Neural progenitor cell (in vitro differentiated cells): ENCODE measurements around the gene APLF. TPM values are rescaled to one million over a fixed set of nuclear protein-coding genes. Genes with fewer than 3 reads are reported as not detected.
"Not testable (repeated sequence)": the region's sequence is repeated elsewhere in the genome, so short reads cannot be mapped to it uniquely, and the experiment has no call there.

ENCODE experiments used
- DNase-seq: peaks from one replicate; pipeline ENCODE4 v3.0.0-alpha.2; 2016; ENCODE audit warnings: low spot score
- H2AFZ ChIP-seq: fragments of 200-600 bp; sonication (generic); replicated peaks from 2 replicates; pipeline ENCODE4 v1.6.1; 2016; ENCODE audit warnings: antibody characterized with exemption
- H3F3A ChIP-seq: fragments of 200-600 bp; sonication (generic); 2 replicates; pipeline ENCODE4 v1.6.1; 2016; ENCODE audit warnings: antibody characterized with exemption, low read depth
- H3K27ac ChIP-seq: fragments of 200-600 bp; sonication (generic); 2 replicates; pipeline ENCODE4 v1.5.1; 2016; ENCODE audit warnings: mild to moderate bottlenecking
- H3K27me3 ChIP-seq: fragments of 200-600 bp; sonication (generic); 2 replicates; pipeline ENCODE4 v1.6.1; 2016; ENCODE audit warnings: mild to moderate bottlenecking, moderate library complexity
- H3K36me3 ChIP-seq: fragments of 200-600 bp; sonication (generic); 2 replicates; pipeline ENCODE4 v1.5.1; 2016
- H3K4me1 ChIP-seq: fragments of 200-600 bp; sonication (generic); 2 replicates; pipeline ENCODE4 v1.6.1; 2016; ENCODE audit warnings: mixed run types
- H3K4me2 ChIP-seq: fragments of 200-600 bp; sonication (generic); 2 replicates; pipeline ENCODE4 v1.6.1; 2016
- H3K4me3 ChIP-seq: fragments of 200-600 bp; sonication (generic); 2 replicates; pipeline ENCODE4 v1.5.1; 2016
- H3K79me2 ChIP-seq: fragments of 200-600 bp; sonication (generic); 2 replicates; pipeline ENCODE4 v1.6.1; 2016; ENCODE audit warnings: low read depth
- H3K9ac ChIP-seq: fragments of 200-600 bp; sonication (generic); 2 replicates; pipeline ENCODE4 v1.6.1; 2016
- H3K9me3 ChIP-seq: fragments of 200-600 bp; sonication (generic); 2 replicates; pipeline ENCODE4 v1.5.1; 2016; ENCODE audit warnings: low read depth
- H4K20me1 ChIP-seq: fragments of 200-600 bp; sonication (generic); 2 replicates; pipeline ENCODE4 v1.6.1; 2016; ENCODE audit warnings: low read depth
- H3K27ac Mint-ChIP-seq: 3 replicates; pipeline ENCODE4 v1.8.0; 2021; ENCODE audit warnings: mixed read lengths
- H3K27me3 Mint-ChIP-seq: 2 replicates; pipeline ENCODE4 v1.8.0; 2022; ENCODE audit warnings: low read depth, mild to moderate bottlenecking, inconsistent platforms, moderate library complexity, mixed read lengths; ENCODE audit not compliant: insufficient read depth
- H3K36me3 Mint-ChIP-seq: 3 replicates; pipeline ENCODE4 v1.8.0; 2021; ENCODE audit warnings: mixed read lengths
- H3K4me1 Mint-ChIP-seq: 3 replicates; pipeline ENCODE4 v1.8.0; 2021; ENCODE audit warnings: mixed read lengths
- H3K4me3 Mint-ChIP-seq: 3 replicates; pipeline ENCODE4 v1.8.0; 2021; ENCODE audit warnings: mild to moderate bottlenecking, moderate library complexity, mixed read lengths
- H3K9me3 Mint-ChIP-seq: 3 replicates; pipeline ENCODE4 v1.8.0; 2020; ENCODE audit warnings: mixed read lengths
- CTCF ChIP-seq: fragments of 200-600 bp; sonication (generic); IDR thresholded peaks from 2 replicates; pipeline ENCODE4 v1.5.1; 2017; ENCODE audit warnings: antibody characterized with exemption, mild to moderate bottlenecking
- EZH2 ChIP-seq: fragments of 200-600 bp; sonication (generic); IDR thresholded peaks from 2 replicates; pipeline ENCODE4 v1.6.1; 2017; ENCODE audit warnings: antibody characterized with exemption, mild to moderate bottlenecking, moderate library complexity
- EZH2phosphoT487 ChIP-seq: fragments of 200-600 bp; sonication (generic); IDR thresholded peaks from 2 replicates; pipeline ENCODE4 v1.6.1; 2017; ENCODE audit warnings: antibody characterized with exemption
- total RNA-seq: library from RNA; depleted of rRNA; stranded (reverse); fragments of >200 nt; gene quantifications from 2 replicates; pipeline ENCODE4 v1.2.3, GENCODE V29; 2015; ENCODE audit warnings: low replicate concordance

The APLF gene
- total RNA-seq, 1 donor from 2014 or later, result 16.9 TPM

- H3K9ac ChIP-seq, result no peak overlapping the region
- H3K4me3 ChIP-seq, result no peak overlapping the region
- no peak overlapping the region for H3K4me2 ChIP-seq
- H3K27me3 ChIP-seq, result no peaks in the 10 kb centered on the region
- DNase-seq, result peak; percentile 48
- H3K36me3 ChIP-seq, result no peaks in the 10 kb centered on the region
- H3K27me3 Mint-ChIP-seq, result no peaks in the 10 kb centered on the region
- peaks cover 3% of the 10 kb centered on the region for H3K9me3 ChIP-seq
- H3K4me1 ChIP-seq, result no peaks in the 10 kb centered on the region
- peaks cover 7% of the 10 kb centered on the region for H3K9me3 Mint-ChIP-seq
- H4K20me1 ChIP-seq, result no peaks in the 10 kb centered on the region
- H3K27ac ChIP-seq, result no peak overlapping the region
- no peaks in the 10 kb centered on the region for H3K36me3 Mint-ChIP-seq
- no peaks in the 10 kb centered on the region for H3K79me2 ChIP-seq
- H3K4me1 Mint-ChIP-seq, result no peaks in the 10 kb centered on the region
- no peak overlapping the region for H3K27ac Mint-ChIP-seq
- TF ChIP-seq EZH2 (no peak), EZH2phosphoT487 (no peak), CTCF (peak; percentile 82)
- no peak overlapping the region for H2AFZ ChIP-seq
- H3K4me3 Mint-ChIP-seq, result no peak overlapping the region
- H3F3A ChIP-seq, result no peaks in the 10 kb centered on the region
These were observed 127.5 kb downstream of the APLF start for GRCh38 chr2:68594674-68595492.

- H3K27me3 Mint-ChIP-seq, H3K36me3 ChIP-seq, H3K9ac ChIP-seq, H3K4me2 ChIP-seq, H4K20me1 ChIP-seq, H3K4me1 Mint-ChIP-seq, H2AFZ ChIP-seq, H3K4me3 Mint-ChIP-seq, H3K27ac Mint-ChIP-seq, H3K4me3 ChIP-seq, H3F3A ChIP-seq, H3K27ac ChIP-seq, H3K79me2 ChIP-seq, H3K4me1 ChIP-seq, H3K9me3 ChIP-seq, H3K36me3 Mint-ChIP-seq, DNase-seq, H3K27me3 ChIP-seq: not testable (repeated sequence)
- peaks cover 12% of the 10 kb centered on the region for H3K9me3 Mint-ChIP-seq
These were observed 128.1 kb downstream of the APLF start for GRCh38 chr2:68595493-68595785.

GRCh38 chr2:68600495-68600894 lies 133.1 kb downstream of the APLF start:
- H3K79me2 ChIP-seq, H3F3A ChIP-seq, H4K20me1 ChIP-seq, H3K36me3 Mint-ChIP-seq, H3K4me1 Mint-ChIP-seq, H3K27me3 ChIP-seq, H3K4me2 ChIP-seq, H3K4me3 Mint-ChIP-seq, H3K4me1 ChIP-seq, H3K4me3 ChIP-seq, H3K27ac Mint-ChIP-seq, H3K27ac ChIP-seq, DNase-seq, H3K9ac ChIP-seq, H3K27me3 Mint-ChIP-seq, H2AFZ ChIP-seq, H3K36me3 ChIP-seq: not testable (repeated sequence)
- H3K9me3 Mint-ChIP-seq, result peaks cover 40% of the 10 kb centered on the region
- peaks cover 14% of the 10 kb centered on the region for H3K9me3 ChIP-seq

GRCh38 chr2:68603059-68603458 lies 135.7 kb downstream of the APLF start:
- Histone ChIP-seq H3K27ac (no peak overlapping the region), H2AFZ (no peak overlapping the region), H3K4me1 (no peaks in the 10 kb centered on the region), H3F3A (no peaks in the 10 kb centered on the region), H3K4me2 (no peak overlapping the region), H4K20me1 (no peaks in the 10 kb centered on the region), H3K36me3 (no peaks in the 10 kb centered on the region), H3K27me3 (no peaks in the 10 kb centered on the region), H3K9me3 (peaks cover 14% of the 10 kb centered on the region), H3K9ac (no peak overlapping the region), H3K79me2 (no peaks in the 10 kb centered on the region), H3K4me3 (no peak overlapping the region)
- peaks cover 40% of the 10 kb centered on the region for H3K9me3 Mint-ChIP-seq
- no peaks in the 10 kb centered on the region for H3K4me1 Mint-ChIP-seq
- H3K36me3 Mint-ChIP-seq, result no peaks in the 10 kb centered on the region
- no peak for DNase-seq
- H3K27ac Mint-ChIP-seq, result no peak overlapping the region
- TF ChIP-seq EZH2 (no peak), EZH2phosphoT487 (no peak), CTCF (no peak)
- no peaks in the 10 kb centered on the region for H3K27me3 Mint-ChIP-seq
- no peak overlapping the region for H3K4me3 Mint-ChIP-seq
